HepG2 (cell line): ENCODE results near the gene TYW1B.
"Not testable (repeated sequence)": the region's sequence is repeated elsewhere in the genome, so short reads cannot be mapped to it uniquely, and the experiment has no call there.

Experiments
- ASH2L ChIP-seq: fragments of 300-600, 200-600 bp; sonication (generic); IDR thresholded peaks from 2 replicates; pipeline ENCODE4 v1.7.0; 2017; ENCODE audit warnings: low read depth, mild to moderate bottlenecking, moderate library complexity, mixed read lengths, low read length; ENCODE audit not compliant: insufficient read length
- POLR2A ChIP-seq, 2 experiments: IDR thresholded peaks; 2 replicates each; pipeline ENCODE4 v1.6.1; 2011; ENCODE audit warnings: low read depth in 2 of 2, low read length in 2 of 2, mild to moderate bottlenecking in 1 of 2, moderate library complexity in 1 of 2; ENCODE audit not compliant: insufficient read depth in 1 of 2
- RAD21 ChIP-seq: fragments of 450-650 bp; formaldehyde crosslinking; IDR thresholded peaks from 2 replicates; pipeline ENCODE4 v1.5.0; 2020; ENCODE audit warnings: mild to moderate bottlenecking
- ZNF160 ChIP-seq: sonication (generic); formaldehyde crosslinking; IDR thresholded peaks from 2 replicates; pipeline ENCODE4 v1.8.0; 2022; ENCODE audit warnings: mild to moderate bottlenecking, inconsistent platforms, missing genetic modification reagents
- ZNF644 ChIP-seq: IDR thresholded peaks from 2 replicates; pipeline ENCODE4 v1.6.1; 2016; ENCODE audit warnings: low read depth
- ZNF749 ChIP-seq: sonication (generic); formaldehyde crosslinking; IDR thresholded peaks from 2 replicates; pipeline ENCODE4 v1.8.0; 2022; ENCODE audit warnings: mild to moderate bottlenecking, missing genetic modification reagents, moderate library complexity, borderline replicate concordance
- TF ChIP-seq, protein P1 (sequence below): IDR thresholded peaks from 2 replicates; pipeline ENCODE4 v1.6.1; 2012; ENCODE audit warnings: inconsistent platforms
- TF ChIP-seq, protein P2 (sequence below): IDR thresholded peaks from 2 replicates; pipeline ENCODE4 v1.6.1; 2016; ENCODE audit warnings: missing compliant biosample characterization, missing genetic modification reagents, borderline replicate concordance
- TF ChIP-seq, protein P3 (sequence below): sonication (generic); formaldehyde crosslinking; IDR thresholded peaks from 2 replicates; pipeline ENCODE4 v1.8.0; 2022; ENCODE audit warnings: missing genetic modification reagents, low read depth, mild to moderate bottlenecking, borderline replicate concordance
- TF ChIP-seq, protein P4 (sequence below): sonication (generic); IDR thresholded peaks from 2 replicates; pipeline ENCODE4 v1.6.1; 2016; ENCODE audit warnings: low read depth, borderline replicate concordance

GRCh38 chr7:72700548-72700947 lies 127.5 kb downstream of the TYW1B start:
- TF ChIP-seq ZNF749 (CRISPR knock-in tag); POLR2A (IDR thresholded peaks at IDR 0.05; ENCODE audit: insufficient read depth in 1 of 2, low read depth in 2 of 2, low read length in 2 of 2); ASH2L; ZNF160 (CRISPR knock-in tag); ZNF644 (CRISPR knock-in tag); RAD21 (CRISPR knock-in tag): not testable (repeated sequence)
- TF ChIP-seq, protein P1, sequence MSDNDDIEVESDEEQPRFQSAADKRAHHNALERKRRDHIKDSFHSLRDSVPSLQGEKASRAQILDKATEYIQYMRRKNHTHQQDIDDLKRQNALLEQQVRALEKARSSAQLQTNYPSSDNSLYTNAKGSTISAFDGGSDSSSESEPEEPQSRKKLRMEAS, result not testable (repeated sequence)
- TF ChIP-seq, protein P2, sequence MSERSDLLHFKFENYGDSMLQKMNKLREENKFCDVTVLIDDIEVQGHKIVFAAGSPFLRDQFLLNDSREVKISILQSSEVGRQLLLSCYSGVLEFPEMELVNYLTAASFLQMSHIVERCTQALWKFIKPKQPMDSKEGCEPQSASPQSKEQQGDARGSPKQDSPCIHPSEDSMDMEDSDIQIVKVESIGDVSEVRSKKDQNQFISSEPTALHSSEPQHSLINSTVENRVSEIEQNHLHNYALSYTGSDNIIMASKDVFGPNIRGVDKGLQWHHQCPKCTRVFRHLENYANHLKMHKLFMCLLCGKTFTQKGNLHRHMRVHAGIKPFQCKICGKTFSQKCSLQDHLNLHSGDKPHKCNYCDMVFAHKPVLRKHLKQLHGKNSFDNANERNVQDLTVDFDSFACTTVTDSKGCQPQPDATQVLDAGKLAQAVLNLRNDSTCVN (CRISPR knock-in tag), result not testable (repeated sequence)
- TF ChIP-seq, protein P3, sequence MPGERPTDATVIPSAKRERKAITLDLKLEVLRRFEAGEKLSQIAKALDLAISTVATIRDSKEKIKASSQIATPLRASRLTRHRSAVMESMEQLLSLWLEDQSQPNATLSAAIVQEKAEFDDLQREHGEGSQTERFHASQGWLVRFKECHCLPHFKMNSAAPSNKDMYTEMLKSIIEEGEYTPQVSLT (CRISPR knock-in tag), result not testable (repeated sequence)
- TF ChIP-seq, protein P4, sequence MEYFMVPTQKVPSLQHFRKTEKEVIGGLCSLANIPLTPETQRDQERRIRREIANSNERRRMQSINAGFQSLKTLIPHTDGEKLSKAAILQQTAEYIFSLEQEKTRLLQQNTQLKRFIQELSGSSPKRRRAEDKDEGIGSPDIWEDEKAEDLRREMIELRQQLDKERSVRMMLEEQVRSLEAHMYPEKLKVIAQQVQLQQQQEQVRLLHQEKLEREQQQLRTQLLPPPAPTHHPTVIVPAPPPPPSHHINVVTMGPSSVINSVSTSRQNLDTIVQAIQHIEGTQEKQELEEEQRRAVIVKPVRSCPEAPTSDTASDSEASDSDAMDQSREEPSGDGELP, result not testable (repeated sequence)
